NB4 (cell line): ENCODE results near the gene AATK.

Experiments
- DNase-seq: peaks from one replicate; pipeline ENCODE4 v3.0.0; 2010; ENCODE audit warnings: low read depth
- H3K4me3 ChIP-seq: one replicate; pipeline ENCODE4 v1.5.1; 2011; ENCODE audit warnings: mild to moderate bottlenecking, low read depth, low read length, moderate library complexity
- MYC ChIP-seq: IDR thresholded peaks from 2 replicates; pipeline ENCODE4 v1.6.1; 2011; ENCODE audit warnings: low read depth, low read length
- POLR2A ChIP-seq: IDR thresholded peaks from 2 replicates; pipeline ENCODE4 v1.6.1; 2011; ENCODE audit warnings: mild to moderate bottlenecking; ENCODE audit not compliant: insufficient read length; ENCODE audit errors: extremely low read depth
- TF ChIP-seq, protein P1 (sequence below): IDR thresholded peaks from 2 replicates; pipeline ENCODE4 v1.6.1; 2011; ENCODE audit warnings: low read depth, low read length
- TF ChIP-seq, protein P2 (sequence below): IDR thresholded peaks from one replicate; pipeline ENCODE4 v1.5.1; 2012; ENCODE audit warnings: low read depth, low read length

AATK gene

DNA sequence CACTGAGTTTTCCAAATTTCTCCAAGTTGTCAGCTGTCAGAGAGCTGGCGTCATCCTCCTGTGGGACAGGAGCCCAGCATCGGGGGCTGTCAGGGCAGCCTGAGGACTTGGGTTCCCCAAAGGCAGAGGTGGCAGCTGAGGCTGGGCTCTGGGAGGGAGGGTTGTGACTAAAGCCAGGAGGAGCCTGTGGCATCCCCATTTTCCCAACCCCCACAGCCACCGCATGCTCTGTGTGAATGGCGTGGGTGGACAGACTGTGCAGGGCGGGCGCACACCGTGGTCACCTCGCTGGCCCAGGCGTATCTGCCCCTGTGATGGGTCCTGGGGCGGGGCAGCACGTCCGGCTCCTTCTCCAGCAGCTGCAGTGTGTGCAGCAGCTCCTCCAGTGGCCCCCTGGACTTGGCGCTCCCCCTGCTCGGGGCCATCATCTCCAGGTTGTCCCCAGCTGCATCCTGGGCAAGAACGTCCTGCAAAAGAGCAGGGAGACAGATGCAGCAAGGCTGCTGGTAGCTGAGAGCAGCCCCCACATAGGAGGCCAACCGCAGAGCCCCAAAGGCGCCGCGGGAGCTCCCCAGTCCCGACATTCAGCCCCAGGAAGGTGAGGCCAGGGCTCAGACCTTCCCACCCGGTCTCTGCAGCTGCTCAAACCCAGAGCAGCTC is 31.9 kb upstream of the AATK start:
- TF ChIP-seq, protein P1, sequence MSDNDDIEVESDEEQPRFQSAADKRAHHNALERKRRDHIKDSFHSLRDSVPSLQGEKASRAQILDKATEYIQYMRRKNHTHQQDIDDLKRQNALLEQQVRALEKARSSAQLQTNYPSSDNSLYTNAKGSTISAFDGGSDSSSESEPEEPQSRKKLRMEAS = no peak
- TF ChIP-seq POLR2A (no peak), MYC (no peak)
- TF ChIP-seq, protein P2, sequence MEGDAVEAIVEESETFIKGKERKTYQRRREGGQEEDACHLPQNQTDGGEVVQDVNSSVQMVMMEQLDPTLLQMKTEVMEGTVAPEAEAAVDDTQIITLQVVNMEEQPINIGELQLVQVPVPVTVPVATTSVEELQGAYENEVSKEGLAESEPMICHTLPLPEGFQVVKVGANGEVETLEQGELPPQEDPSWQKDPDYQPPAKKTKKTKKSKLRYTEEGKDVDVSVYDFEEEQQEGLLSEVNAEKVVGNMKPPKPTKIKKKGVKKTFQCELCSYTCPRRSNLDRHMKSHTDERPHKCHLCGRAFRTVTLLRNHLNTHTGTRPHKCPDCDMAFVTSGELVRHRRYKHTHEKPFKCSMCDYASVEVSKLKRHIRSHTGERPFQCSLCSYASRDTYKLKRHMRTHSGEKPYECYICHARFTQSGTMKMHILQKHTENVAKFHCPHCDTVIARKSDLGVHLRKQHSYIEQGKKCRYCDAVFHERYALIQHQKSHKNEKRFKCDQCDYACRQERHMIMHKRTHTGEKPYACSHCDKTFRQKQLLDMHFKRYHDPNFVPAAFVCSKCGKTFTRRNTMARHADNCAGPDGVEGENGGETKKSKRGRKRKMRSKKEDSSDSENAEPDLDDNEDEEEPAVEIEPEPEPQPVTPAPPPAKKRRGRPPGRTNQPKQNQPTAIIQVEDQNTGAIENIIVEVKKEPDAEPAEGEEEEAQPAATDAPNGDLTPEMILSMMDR = no peak
- no peak for DNase-seq
- H3K4me3 ChIP-seq = no peak overlapping the region

- TF ChIP-seq, protein P2 = no peak
- TF ChIP-seq POLR2A (no peak), MYC (no peak)
- TF ChIP-seq, protein P1 = no peak
- no peak overlapping the region for H3K4me3 ChIP-seq
- DNase-seq = no peak
These were observed 31.4 kb upstream of the AATK start for GRCh38 chr17:81197409-81197795.

DNA sequence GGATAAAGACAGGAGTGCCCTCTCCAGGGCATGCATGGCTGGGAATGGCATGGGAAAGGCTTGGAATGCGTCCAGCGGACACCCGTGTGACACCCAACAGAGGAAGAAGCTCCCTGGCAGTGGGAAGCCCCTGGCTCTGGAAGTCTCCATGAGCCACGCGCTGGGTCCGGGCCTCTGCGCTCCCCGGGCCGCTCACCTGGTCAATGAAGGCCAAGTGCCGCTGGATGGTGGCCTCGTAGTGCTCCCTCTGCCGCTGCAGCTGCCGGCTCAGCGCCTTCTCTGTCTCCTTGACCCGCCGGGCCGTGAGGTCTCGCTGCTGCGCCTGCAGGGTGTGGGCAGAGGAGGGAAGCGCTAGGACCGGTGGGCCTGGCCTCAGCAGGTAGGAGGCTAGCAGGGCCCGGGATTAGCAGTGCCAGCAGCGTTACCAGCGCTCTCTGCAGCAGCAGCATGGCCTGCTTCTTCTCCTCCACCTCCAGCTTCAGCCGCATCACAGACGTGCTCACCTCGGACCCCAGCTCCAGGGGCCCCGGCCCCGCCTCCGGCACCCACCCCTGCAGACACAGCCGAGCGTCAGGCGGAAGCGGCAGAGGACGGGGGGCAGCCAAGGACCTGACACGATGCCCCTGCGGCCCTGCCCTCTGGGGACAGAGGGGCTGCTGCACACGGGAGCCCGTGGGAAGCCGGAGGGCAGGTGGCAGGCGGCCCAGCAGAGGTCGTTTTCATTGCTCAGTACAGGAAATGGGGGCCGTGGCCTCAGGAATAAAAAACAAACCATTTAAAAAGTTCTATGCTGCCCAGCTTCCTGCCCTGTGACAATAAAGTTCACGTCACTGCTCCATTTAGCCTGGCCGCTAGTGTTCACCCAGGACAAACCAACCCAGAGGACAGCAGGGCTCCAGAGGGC is 30.7 kb upstream of the AATK start:
- DNase-seq = no peak
- H3K4me3 ChIP-seq = no peak overlapping the region

GRCh38 chr17:81195941-81196495 is 30.0 kb upstream of the AATK start:
- TF ChIP-seq, protein P1 = no peak
- no peak for TF ChIP-seq MYC
- TF ChIP-seq, protein P2 = no peak
- no peak for TF ChIP-seq POLR2A
- no peak for DNase-seq
- no peak overlapping the region for H3K4me3 ChIP-seq

More for the DNA sequence above, 30.7 kb upstream of the AATK start:
- TF ChIP-seq POLR2A (no peak), MYC (no peak)
- TF ChIP-seq, protein P1 = no peak
- TF ChIP-seq, protein P2 = no peak

GRCh38 chr17:81194941-81195901 is 29.2 kb upstream of the AATK start:
- no peak for TF ChIP-seq MYC
- no peak for DNase-seq
- H3K4me3 ChIP-seq = no peak overlapping the region
